T-helper 9 cell (primary cell): ENCODE measurements around the gene TAF6L.
"Not testable (repeated sequence)": the region's sequence is repeated elsewhere in the genome, so short reads cannot be mapped to it uniquely, and the experiment has no call there.

Experiments
- DNase-seq: peaks from one replicate; pipeline ENCODE4 v3.0.0-alpha.2; 2020
- total RNA-seq, 2 donors: gene quantifications; one replicate each; lab custom pipeline; 2026; lab: John Stamatoyannopoulos, UW

Gene TAF6L
- total RNA-seq, result 15.0 to 26.5 reads per million in 2 donors

- peak; percentile 86 for DNase-seq
Observed at GRCh38 chr11:62771144-62772021, at the start of gene TAF6L. Gene TAF6L (plus strand): TSS chr11:62771396. CDS start chr11:62775784, 4,388 bp downstream.

GRCh38 chr11:62721994-62722393, 49.2 kb upstream of the TAF6L start:
- no peak for DNase-seq

- no peak for DNase-seq
Observed at GRCh38 chr11:62724171-62724570, 47.0 kb upstream of the TAF6L start.

GRCh38 chr11:62725646-62726045, 45.5 kb upstream of the TAF6L start:
- DNase-seq, result no peak

- no peak for DNase-seq
Observed at GRCh38 chr11:62726156-62726914, 44.9 kb upstream of the TAF6L start.

GRCh38 chr11:62726915-62727164, 44.4 kb upstream of the TAF6L start:
- no peak for DNase-seq

- DNase-seq, result peak; percentile 96
Observed at GRCh38 chr11:62727165-62727871, 43.9 kb upstream of the TAF6L start, which contains the start of gene HNRNPUL2. Gene HNRNPUL2 (minus strand): TSS chr11:62727457. CDS start chr11:62727156, 301 bp downstream.

- DNase-seq, result peak; percentile 71
Observed at GRCh38 chr11:62727872-62728170, 43.4 kb upstream of the TAF6L start.

- DNase-seq, result peak; percentile 78
Observed at GRCh38 chr11:62728171-62728988, 42.8 kb upstream of the TAF6L start, which contains the start of gene TTC9C. Gene TTC9C (plus strand): TSS chr11:62728486. CDS start chr11:62728849, 363 bp downstream.

- DNase-seq, result not testable (repeated sequence)
Observed at GRCh38 chr11:62730076-62730475, 41.1 kb upstream of the TAF6L start.

- DNase-seq, result no peak
Observed at GRCh38 chr11:62732830-62733229, 38.4 kb upstream of the TAF6L start.

GRCh38 chr11:62737196-62737595, 34.0 kb upstream of the TAF6L start:
- no peak for DNase-seq

GRCh38 chr11:62747475-62748160, 23.6 kb upstream of the TAF6L start:
- DNase-seq, result no peak

- not testable (repeated sequence) for DNase-seq
Observed at GRCh38 chr11:62749931-62750330, 21.3 kb upstream of the TAF6L start.

GRCh38 chr11:62752177-62752785, 18.9 kb upstream of the TAF6L start:
- DNase-seq, result no peak

- no peak for DNase-seq
Observed at GRCh38 chr11:62752994-62753735, 18.0 kb upstream of the TAF6L start.

GRCh38 chr11:62753736-62754603, 17.2 kb upstream of the TAF6L start, which contains the start of gene ZBTB3:
Gene ZBTB3 (minus strand): TSS chr11:62754160. CDS start chr11:62753664, 496 bp downstream.
- DNase-seq, result peak; percentile 98

GRCh38 chr11:62755086-62755615, 16.0 kb upstream of the TAF6L start:
- no peak for DNase-seq
